Measurements from ENCODE around the gene ARHGAP32.

Gene ARHGAP32

DNA sequence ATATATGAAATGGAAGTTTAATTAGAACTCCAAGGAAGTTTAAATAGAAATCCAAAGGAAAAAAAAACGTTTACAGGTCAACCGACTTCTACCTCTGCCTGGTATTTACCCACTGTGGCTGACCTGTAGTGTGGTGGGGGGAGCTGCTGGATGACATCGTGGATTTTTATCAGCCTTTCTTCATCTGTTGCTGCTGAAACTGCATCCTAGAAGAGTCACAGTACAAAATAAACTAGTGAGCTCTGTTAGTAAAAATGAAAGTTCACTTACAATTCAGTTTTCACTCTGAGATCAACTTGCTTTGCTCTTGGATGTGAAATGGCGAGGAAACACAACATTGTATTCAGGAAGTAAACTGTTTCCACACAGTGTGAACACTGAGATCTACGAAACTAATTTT, 206.2 kb downstream of the ARHGAP32 start:
- TF ChIP-seq, protein P1, sequence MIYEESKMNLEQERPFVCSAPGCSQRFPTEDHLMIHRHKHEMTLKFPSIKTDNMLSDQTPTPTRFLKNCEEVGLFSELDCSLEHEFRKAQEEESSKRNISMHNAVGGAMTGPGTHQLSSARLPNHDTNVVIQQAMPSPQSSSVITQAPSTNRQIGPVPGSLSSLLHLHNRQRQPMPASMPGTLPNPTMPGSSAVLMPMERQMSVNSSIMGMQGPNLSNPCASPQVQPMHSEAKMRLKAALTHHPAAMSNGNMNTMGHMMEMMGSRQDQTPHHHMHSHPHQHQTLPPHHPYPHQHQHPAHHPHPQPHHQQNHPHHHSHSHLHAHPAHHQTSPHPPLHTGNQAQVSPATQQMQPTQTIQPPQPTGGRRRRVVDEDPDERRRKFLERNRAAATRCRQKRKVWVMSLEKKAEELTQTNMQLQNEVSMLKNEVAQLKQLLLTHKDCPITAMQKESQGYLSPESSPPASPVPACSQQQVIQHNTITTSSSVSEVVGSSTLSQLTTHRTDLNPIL (CRISPR knock-in tag; IDR thresholded peaks at IDR 0.05; ENCODE audit: low read depth), result no peak
- no peak for ATAC-seq

DNA sequence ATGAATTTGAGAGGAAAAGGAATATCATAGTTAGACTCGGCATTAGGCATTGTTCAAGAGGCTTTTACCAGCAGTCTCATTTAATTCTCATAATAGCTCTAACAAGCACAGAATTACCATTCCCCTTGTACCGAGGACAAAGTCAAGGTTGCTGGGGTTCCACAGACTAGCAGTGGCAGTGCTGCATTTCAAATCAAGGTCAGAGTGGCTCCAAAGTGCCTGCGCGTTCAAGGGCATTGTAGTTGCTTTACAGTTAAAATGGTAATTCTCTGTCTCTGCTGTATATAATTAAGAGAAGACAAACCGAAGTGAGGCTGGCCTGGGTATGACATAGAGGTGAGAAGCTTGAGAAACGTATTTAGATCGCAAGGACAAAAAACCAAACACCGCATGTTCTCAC, 209.1 kb downstream of the ARHGAP32 start:
- no peak for TF ChIP-seq BACH2 (CRISPR knock-in tag; IDR thresholded peaks at IDR 0.05; ENCODE audit: borderline replicate concordance)
- TF ChIP-seq, protein P2, sequence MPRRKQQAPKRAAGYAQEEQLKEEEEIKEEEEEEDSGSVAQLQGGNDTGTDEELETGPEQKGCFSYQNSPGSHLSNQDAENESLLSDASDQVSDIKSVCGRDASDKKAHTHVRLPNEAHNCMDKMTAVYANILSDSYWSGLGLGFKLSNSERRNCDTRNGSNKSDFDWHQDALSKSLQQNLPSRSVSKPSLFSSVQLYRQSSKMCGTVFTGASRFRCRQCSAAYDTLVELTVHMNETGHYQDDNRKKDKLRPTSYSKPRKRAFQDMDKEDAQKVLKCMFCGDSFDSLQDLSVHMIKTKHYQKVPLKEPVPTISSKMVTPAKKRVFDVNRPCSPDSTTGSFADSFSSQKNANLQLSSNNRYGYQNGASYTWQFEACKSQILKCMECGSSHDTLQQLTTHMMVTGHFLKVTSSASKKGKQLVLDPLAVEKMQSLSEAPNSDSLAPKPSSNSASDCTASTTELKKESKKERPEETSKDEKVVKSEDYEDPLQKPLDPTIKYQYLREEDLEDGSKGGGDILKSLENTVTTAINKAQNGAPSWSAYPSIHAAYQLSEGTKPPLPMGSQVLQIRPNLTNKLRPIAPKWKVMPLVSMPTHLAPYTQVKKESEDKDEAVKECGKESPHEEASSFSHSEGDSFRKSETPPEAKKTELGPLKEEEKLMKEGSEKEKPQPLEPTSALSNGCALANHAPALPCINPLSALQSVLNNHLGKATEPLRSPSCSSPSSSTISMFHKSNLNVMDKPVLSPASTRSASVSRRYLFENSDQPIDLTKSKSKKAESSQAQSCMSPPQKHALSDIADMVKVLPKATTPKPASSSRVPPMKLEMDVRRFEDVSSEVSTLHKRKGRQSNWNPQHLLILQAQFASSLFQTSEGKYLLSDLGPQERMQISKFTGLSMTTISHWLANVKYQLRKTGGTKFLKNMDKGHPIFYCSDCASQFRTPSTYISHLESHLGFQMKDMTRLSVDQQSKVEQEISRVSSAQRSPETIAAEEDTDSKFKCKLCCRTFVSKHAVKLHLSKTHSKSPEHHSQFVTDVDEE (CRISPR knock-in tag; IDR thresholded peaks at IDR 0.05), result no peak
- TF ChIP-seq CSDC2 (CRISPR knock-in tag; IDR thresholded peaks at IDR 0.05), result no peak
- TF ChIP-seq, protein P3, sequence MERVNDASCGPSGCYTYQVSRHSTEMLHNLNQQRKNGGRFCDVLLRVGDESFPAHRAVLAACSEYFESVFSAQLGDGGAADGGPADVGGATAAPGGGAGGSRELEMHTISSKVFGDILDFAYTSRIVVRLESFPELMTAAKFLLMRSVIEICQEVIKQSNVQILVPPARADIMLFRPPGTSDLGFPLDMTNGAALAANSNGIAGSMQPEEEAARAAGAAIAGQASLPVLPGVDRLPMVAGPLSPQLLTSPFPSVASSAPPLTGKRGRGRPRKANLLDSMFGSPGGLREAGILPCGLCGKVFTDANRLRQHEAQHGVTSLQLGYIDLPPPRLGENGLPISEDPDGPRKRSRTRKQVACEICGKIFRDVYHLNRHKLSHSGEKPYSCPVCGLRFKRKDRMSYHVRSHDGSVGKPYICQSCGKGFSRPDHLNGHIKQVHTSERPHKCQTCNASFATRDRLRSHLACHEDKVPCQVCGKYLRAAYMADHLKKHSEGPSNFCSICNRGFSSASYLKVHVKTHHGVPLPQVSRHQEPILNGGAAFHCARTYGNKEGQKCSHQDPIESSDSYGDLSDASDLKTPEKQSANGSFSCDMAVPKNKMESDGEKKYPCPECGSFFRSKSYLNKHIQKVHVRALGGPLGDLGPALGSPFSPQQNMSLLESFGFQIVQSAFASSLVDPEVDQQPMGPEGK (CRISPR knock-in tag; IDR thresholded peaks at IDR 0.05; ENCODE audit: borderline replicate concordance), result no peak
- no peak for TF ChIP-seq ZFP30 (CRISPR knock-in tag; IDR thresholded peaks at IDR 0.05)
- TF ChIP-seq ESRRG (CRISPR knock-in tag; IDR thresholded peaks at IDR 0.05), result no peak
- no peak for TF ChIP-seq ZNF8 (CRISPR knock-in tag; IDR thresholded peaks at IDR 0.05)
- TF ChIP-seq PPARA (CRISPR knock-in tag; IDR thresholded peaks at IDR 0.05; ENCODE audit: borderline replicate concordance), result no peak
- no peak for TF ChIP-seq ZNF70 (CRISPR knock-in tag; IDR thresholded peaks at IDR 0.05)
- TF ChIP-seq SNAI2 (CRISPR knock-in tag; IDR thresholded peaks at IDR 0.05), result no peak
- no peak for TF ChIP-seq TCF4 (CRISPR knock-in tag; IDR thresholded peaks at IDR 0.05; ENCODE audit: borderline replicate concordance)
- TF ChIP-seq, protein P4, sequence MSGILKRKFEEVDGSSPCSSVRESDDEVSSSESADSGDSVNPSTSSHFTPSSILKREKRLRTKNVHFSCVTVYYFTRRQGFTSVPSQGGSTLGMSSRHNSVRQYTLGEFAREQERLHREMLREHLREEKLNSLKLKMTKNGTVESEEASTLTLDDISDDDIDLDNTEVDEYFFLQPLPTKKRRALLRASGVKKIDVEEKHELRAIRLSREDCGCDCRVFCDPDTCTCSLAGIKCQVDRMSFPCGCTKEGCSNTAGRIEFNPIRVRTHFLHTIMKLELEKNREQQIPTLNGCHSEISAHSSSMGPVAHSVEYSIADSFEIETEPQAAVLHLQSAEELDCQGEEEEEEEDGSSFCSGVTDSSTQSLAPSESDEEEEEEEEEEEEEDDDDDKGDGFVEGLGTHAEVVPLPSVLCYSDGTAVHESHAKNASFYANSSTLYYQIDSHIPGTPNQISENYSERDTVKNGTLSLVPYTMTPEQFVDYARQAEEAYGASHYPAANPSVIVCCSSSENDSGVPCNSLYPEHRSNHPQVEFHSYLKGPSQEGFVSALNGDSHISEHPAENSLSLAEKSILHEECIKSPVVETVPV (CRISPR knock-in tag; IDR thresholded peaks at IDR 0.05), result no peak
- no peak for TF ChIP-seq TOX (CRISPR knock-in tag; IDR thresholded peaks at IDR 0.05; ENCODE audit: borderline replicate concordance)
- no peak for TF ChIP-seq OSR1 (CRISPR knock-in tag; IDR thresholded peaks at IDR 0.05)
- TF ChIP-seq ZFP3 (CRISPR knock-in tag; IDR thresholded peaks at IDR 0.05), result no peak
- no peak for TF ChIP-seq ARNTL (CRISPR knock-in tag; IDR thresholded peaks at IDR 0.05; ENCODE audit: borderline replicate concordance, low read depth)
- no peak for TF ChIP-seq ISL1 (CRISPR knock-in tag; IDR thresholded peaks at IDR 0.05)
- no peak for ATAC-seq

DNA sequence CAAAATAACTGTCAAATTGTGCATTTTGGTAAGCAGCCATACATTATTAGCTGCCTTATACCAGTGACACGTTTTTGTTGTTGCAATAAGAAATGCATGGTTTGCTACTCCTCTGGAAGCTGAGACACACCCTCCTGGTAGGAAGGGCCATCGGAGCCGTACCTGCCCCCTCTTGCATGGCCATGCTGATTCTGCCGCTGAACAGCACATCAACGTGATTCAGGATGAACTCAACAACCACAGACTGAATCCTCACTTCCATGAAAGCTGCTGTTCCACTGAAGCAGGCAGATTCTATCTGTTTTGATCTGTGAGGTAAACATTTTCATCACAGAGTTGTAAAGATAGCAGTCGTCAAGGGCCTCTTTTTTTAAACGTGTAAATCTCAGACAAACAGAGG, 210.9 kb downstream of the ARHGAP32 start:
- TF ChIP-seq SNAI2 (CRISPR knock-in tag; IDR thresholded peaks at IDR 0.05), result no peak
- no peak for TF ChIP-seq CSDC2 (CRISPR knock-in tag; IDR thresholded peaks at IDR 0.05)
- no peak for ATAC-seq

DNA sequence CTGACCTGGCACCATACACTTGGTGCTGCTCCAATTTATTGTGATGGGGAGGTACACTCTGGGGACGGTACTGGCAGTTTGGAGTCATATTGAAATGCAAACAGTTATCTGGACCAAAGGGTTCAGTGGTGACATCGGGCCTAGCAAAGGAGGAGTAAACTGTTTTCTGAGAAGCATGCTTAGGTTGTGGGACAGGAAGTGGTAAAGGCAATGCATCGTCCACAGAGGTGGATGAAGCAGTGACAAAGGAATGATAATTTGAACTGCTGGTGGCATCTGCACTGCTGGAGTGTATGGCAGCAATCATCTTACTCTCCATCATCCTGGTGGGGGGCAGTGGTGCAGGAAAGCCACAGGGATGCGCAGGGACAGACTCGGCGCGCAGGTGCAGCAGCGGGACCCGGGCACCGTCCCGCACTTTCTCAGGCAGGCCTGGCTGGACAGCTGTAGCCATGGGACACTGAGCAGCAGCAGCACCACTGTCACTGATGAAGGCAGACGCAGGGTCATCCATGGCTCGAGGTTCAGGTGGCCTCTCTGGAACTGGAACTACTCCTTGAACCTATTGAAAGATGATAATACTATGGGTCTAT, 221.4 kb downstream of the ARHGAP32 start:
- no peak for ATAC-seq
- TF ChIP-seq RARB (CRISPR knock-in tag; IDR thresholded peaks at IDR 0.05) (no peak), PPARA (CRISPR knock-in tag; IDR thresholded peaks at IDR 0.05; ENCODE audit: borderline replicate concordance) (no peak)
- TF ChIP-seq, protein P5, sequence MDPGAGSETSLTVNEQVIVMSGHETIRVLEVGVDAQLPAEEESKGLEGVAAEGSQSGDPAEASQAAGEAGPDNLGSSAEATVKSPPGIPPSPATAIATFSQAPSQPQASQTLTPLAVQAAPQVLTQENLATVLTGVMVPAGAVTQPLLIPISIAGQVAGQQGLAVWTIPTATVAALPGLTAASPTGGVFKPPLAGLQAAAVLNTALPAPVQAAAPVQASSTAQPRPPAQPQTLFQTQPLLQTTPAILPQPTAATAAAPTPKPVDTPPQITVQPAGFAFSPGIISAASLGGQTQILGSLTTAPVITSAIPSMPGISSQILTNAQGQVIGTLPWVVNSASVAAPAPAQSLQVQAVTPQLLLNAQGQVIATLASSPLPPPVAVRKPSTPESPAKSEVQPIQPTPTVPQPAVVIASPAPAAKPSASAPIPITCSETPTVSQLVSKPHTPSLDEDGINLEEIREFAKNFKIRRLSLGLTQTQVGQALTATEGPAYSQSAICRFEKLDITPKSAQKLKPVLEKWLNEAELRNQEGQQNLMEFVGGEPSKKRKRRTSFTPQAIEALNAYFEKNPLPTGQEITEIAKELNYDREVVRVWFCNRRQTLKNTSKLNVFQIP (CRISPR knock-in tag; IDR thresholded peaks at IDR 0.05; ENCODE audit: borderline replicate concordance, low read depth), result no peak
